CD4-positive, alpha-beta memory T cell (primary cell): ENCODE results near the gene SLC10A6. TPM values are rescaled to one million over a fixed set of nuclear protein-coding genes. Genes with fewer than 3 reads are reported as not detected.
"Not testable (repeated sequence)": the region's sequence is repeated elsewhere in the genome, so short reads cannot be mapped to it uniquely, and the experiment has no call there.

Experiments used
- CTCF ChIA-PET: fragments of 350-600 bp; sonication (Branson Sonifier 250); formaldehyde crosslinking; loops from one replicate; lab custom pipeline; 2021; ENCODE audit warnings: inconsistent platforms; ENCODE audit not compliant: partially characterized antibody; lab: Charles Lee
- POLR2A ChIA-PET: fragments of 350-600 bp; sonication (Branson Sonifier 250); formaldehyde crosslinking; loops from one replicate; lab custom pipeline; 2021; ENCODE audit not compliant: partially characterized antibody; lab: Charles Lee
- DNase-seq, 5 donors: peaks; one replicate each; pipeline versions ENCODE4 v3.0.0 to v3.0.0-alpha.2; 2020 to 2022; ENCODE audit warnings: mixed read lengths in 1 of 5
- H3K27ac ChIP-seq: one replicate; pipeline ENCODE4 v1.7.0; 2013; ENCODE audit warnings: low read depth, low read length
- H3K27me3 ChIP-seq: 2 replicates; pipeline ENCODE4 v1.7.0; 2013; ENCODE audit warnings: mild to moderate bottlenecking, low read length, moderate library complexity; ENCODE audit not compliant: insufficient read depth
- H3K36me3 ChIP-seq: 2 replicates; pipeline ENCODE4 v1.7.0; 2013; ENCODE audit warnings: mild to moderate bottlenecking, low read length, moderate library complexity; ENCODE audit not compliant: insufficient read depth
- H3K4me1 ChIP-seq: 2 replicates; pipeline ENCODE4 v1.7.0; 2013; ENCODE audit warnings: mild to moderate bottlenecking, low read length, moderate library complexity; ENCODE audit not compliant: insufficient read depth
- H3K4me3 ChIP-seq, 2 donors: one replicate each; pipeline ENCODE4 v1.7.0; 2013; ENCODE audit warnings: low read length in 2 of 2, mild to moderate bottlenecking in 1 of 2
- H3K9me3 ChIP-seq, 2 donors: one replicate each; pipeline ENCODE4 v1.7.0; 2013; ENCODE audit warnings: low read length in 2 of 2, control low read depth in 1 of 2; ENCODE audit not compliant: control insufficient read depth in 1 of 2
- H3K27ac Mint-ChIP-seq, 7 donors: one replicate each; pipeline ENCODE4 v1.8.0; 2020 to 2021; ENCODE audit warnings: mixed read lengths in 7 of 7, mild to moderate bottlenecking in 6 of 7, inconsistent platforms in 3 of 7, moderate library complexity in 3 of 7
- H3K27me3 Mint-ChIP-seq, 2 donors: one replicate each; pipeline ENCODE4 v1.8.0; 2020 to 2021; ENCODE audit warnings: mixed read lengths in 2 of 2
- H3K36me3 Mint-ChIP-seq, 2 donors: one replicate each; pipeline ENCODE4 v1.8.0; 2020 to 2021; ENCODE audit warnings: mixed read lengths in 2 of 2, inconsistent platforms in 1 of 2, mild to moderate bottlenecking in 1 of 2
- H3K4me1 Mint-ChIP-seq, 4 donors: one replicate each; pipeline ENCODE4 v1.8.0; 2020 to 2021; ENCODE audit warnings: mixed read lengths in 4 of 4, mild to moderate bottlenecking in 1 of 4
- H3K4me3 Mint-ChIP-seq, 8 donors: one replicate each; pipeline ENCODE4 v1.8.0; 2020 to 2021; ENCODE audit warnings: mixed read lengths in 8 of 8, mild to moderate bottlenecking in 7 of 8, moderate library complexity in 6 of 8, inconsistent platforms in 3 of 8
- H3K9me3 Mint-ChIP-seq, 8 donors: one replicate each; pipeline ENCODE4 v1.8.0; 2020 to 2021; ENCODE audit warnings: mixed read lengths in 8 of 8, mild to moderate bottlenecking in 5 of 8, inconsistent platforms in 3 of 8, moderate library complexity in 1 of 8
- intact Hi-C: fragments of 100-400 bp; cut with micrococcal nuclease; formaldehyde crosslinking; loops from one replicate; pipeline ENCODE4 v1.15.1; 2023
- polyA plus RNA-seq, 2 donors: library from polyadenylated mRNA; unstranded; fragments of 300-500 nt; fragmentation: Illumina TruSeq; gene quantifications; one replicate each; pipeline ENCODE4 v1.2.3, GENCODE V29; 2021
- total RNA-seq, 2 experiments: library from RNA; stranded (reverse); gene quantifications; one replicate each; pipeline ENCODE4 v1.2.3, GENCODE V29; 2021

SLC10A6 gene
- total and polyA plus RNA-seq, 4 experiments from 2014 or later, result not detected

DNA sequence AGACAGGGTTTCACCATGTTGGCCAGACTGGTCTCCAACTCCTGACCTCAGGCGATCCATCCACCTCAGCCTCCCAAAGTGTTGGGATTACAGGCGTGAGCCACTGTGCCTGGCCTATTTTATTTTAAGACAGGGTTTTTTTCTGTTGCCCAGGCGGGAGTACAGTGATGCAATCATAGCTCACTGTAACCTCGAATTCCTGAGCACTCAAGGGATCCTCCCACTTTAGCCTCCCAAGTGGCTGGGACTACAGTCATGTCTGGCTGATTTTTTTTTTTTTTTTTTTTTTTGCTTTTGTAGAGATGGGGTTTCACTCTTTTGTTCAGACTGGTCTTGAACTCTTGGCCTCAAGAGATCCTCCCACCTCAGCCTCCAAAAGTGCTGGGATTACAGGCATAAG lies 26.3 kb upstream of the SLC10A6 start:
- CTCF ChIA-PET, result interaction anchor here (0.7 to 0.9 kb wide), 2 partner anchors 50 to 377 kb away, joined by 3 read pairs; no protein-coding TSS in a partner anchor
- H3K4me3 Mint-ChIP-seq, intact Hi-C loops: not testable (repeated sequence)

DNA sequence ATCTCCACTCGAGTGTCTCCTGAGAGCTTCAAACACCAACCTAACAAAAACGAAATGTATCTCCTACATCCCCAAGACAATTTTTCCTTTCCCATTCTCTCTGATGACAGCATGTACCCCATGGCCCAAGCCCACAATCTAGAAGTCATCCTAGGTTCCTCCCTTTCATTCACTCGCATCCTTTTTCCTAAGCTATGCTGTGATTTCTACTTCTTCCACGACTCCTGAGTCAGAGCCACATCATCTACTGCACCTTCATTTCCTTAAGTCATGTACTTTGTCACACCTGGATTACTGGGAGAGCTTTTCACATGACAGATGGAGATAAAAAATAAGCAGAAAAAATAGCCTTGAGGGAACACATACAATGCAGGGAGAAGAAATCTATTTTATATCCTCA lies 23.0 kb upstream of the SLC10A6 start:
- H3K27me3 ChIP-seq, result no peaks in the 10 kb centered on the region
- H3K27ac Mint-ChIP-seq, result no peak overlapping the region
- intact Hi-C loops, result no loop called here

More for the DNA sequence above, 26.3 kb upstream of the SLC10A6 start:
- H3K27me3 ChIP-seq, H3K27ac ChIP-seq, H3K27me3 Mint-ChIP-seq, H3K4me3 ChIP-seq, H3K9me3 ChIP-seq, DNase-seq, H3K36me3 ChIP-seq, H3K4me1 ChIP-seq, H3K27ac Mint-ChIP-seq, H3K36me3 Mint-ChIP-seq, POLR2A ChIA-PET, H3K4me1 Mint-ChIP-seq: not testable (repeated sequence)
- peaks cover 5 to 28% (median 22%) of the 10 kb centered on the region in 8 donors for H3K9me3 Mint-ChIP-seq

DNA sequence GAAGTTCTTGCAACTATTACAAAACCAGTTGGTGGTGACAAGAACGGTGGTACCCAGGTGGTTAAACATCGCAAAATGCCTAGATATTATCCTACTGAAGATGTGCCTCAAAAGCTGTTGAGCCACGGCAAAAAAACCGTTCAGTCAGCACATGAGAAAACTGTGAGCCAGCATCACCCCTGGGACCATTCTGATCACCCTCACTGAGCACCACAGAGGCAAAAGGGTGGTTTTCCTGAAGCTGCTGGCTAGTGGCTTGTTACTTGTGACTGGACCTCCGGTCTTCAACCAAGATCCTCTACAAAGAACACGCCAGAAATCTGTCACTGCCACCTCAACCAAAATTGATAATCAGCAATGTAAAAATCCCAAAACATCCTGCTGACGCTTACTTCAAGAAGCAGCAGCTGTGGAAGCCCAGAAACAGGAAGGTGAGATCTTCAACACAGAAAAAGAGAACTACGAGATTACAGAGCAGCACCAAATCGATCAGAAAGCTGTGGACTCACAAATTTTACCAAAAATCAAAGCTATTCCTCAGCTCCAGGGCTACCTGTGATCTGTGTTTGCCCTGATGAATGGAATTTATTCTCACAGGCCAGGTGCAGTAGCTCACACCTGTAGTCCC lies 21.4 kb upstream of the SLC10A6 start:
- ChIA-PET POLR2A (no interaction called here), CTCF (interaction anchor here (1.6 kb wide), 1 partner anchor 374 kb away, joined by 5 read pairs; no protein-coding TSS in a partner anchor)
- Histone ChIP-seq H3K4me1 (no peaks in the 10 kb centered on the region), H3K4me3 (no peak overlapping the region), H3K9me3 (no peaks in the 10 kb centered on the region), H3K36me3 (no peaks in the 10 kb centered on the region), H3K27ac (no peak overlapping the region), H3K27me3 (no peaks in the 10 kb centered on the region)
- H3K4me3 Mint-ChIP-seq, result no peak overlapping the region
- intact Hi-C loops, result no loop called here
- no peak for DNase-seq
- no peaks in the 10 kb centered on the region for H3K36me3 Mint-ChIP-seq
- no peaks in the 10 kb centered on the region for H3K4me1 Mint-ChIP-seq
- no peak overlapping the region for H3K27ac Mint-ChIP-seq
- H3K27me3 Mint-ChIP-seq, result peaks cover 0 to 2% of the 10 kb centered on the region in 2 donors
- peaks cover 0 to 4% (median under 1%) of the 10 kb centered on the region in 8 donors for H3K9me3 Mint-ChIP-seq

More for the DNA sequence above, 23.0 kb upstream of the SLC10A6 start:
- H3K9me3 Mint-ChIP-seq, result peaks cover 0 to 5% (median 0%) of the 10 kb centered on the region in 8 donors
- ChIA-PET POLR2A (no interaction called here), CTCF (no interaction called here)
- H3K36me3 Mint-ChIP-seq, result no peaks in the 10 kb centered on the region
- Histone ChIP-seq H3K4me1 (no peaks in the 10 kb centered on the region), H3K27ac (no peak overlapping the region), H3K36me3 (no peaks in the 10 kb centered on the region), H3K9me3 (no peaks in the 10 kb centered on the region), H3K4me3 (no peak overlapping the region)
- peaks cover 0 to 2% of the 10 kb centered on the region in 2 donors for H3K27me3 Mint-ChIP-seq
- no peak overlapping the region for H3K4me3 Mint-ChIP-seq
- no peak for DNase-seq
- H3K4me1 Mint-ChIP-seq, result no peaks in the 10 kb centered on the region

DNA sequence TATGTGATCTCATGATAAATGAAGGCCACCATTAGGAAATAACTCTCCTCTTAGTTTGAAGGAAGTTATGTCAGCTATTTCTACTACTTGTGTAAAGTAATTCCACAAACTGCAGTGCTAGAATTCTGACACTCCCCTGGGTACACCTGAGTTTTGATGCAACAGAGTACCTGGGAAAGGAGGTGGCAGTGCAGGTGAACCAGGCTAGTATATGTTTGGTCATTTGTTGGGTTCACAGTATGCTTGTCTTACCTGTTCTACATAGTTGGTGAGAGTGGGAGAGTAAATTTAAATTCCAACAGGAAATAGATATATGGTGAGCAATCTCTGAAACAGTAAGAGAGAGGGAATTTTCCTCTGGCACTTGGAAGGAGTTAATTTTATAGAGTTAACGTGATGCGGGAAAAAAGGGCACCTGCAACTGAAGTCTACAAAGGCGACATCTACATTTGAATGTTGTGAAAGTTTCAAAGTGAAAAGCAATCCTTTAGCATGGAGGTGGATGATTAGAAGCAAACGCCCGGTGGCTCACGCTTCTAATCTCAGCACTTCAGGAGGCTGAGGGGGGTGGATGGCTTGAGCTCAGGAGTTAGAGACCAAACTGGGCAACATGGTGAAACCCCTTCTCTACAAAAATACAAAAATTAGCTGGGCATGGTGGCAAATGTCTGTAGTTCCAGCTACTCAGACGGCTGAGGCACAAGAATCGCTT lies 8.3 kb upstream of the SLC10A6 start:
- H3K27ac Mint-ChIP-seq, result no peak overlapping the region
- H3K27me3 Mint-ChIP-seq, result no peaks in the 10 kb centered on the region

DNA sequence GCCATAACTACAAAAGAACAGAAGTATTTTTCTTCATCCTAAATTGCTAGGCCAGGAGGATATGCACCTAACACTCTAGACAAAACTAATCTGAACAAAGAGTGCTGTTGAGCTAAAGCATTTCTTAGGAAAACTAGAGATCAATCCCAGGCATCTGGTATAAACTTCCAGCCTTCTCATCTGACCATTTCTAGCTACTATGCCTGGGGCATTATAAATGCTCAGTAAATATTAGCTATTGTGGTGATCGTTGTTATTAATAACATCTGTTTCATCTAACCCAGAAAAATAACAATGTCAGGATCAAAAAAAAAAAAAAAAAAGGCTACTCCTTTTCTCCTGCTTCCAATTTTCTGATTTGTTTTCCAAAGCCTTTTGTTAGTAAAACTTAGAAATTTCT lies 7.7 kb upstream of the SLC10A6 start:
- no peaks in the 10 kb centered on the region for H3K4me1 ChIP-seq
- H3K9me3 Mint-ChIP-seq, result peaks cover 0 to 5% (median 0%) of the 10 kb centered on the region in 8 donors
- no peaks in the 10 kb centered on the region for H3K4me1 Mint-ChIP-seq
- H3K27me3 Mint-ChIP-seq, result no peaks in the 10 kb centered on the region
- H3K4me3 Mint-ChIP-seq, result no peak overlapping the region
- no peak overlapping the region for H3K27ac ChIP-seq
- H3K27ac Mint-ChIP-seq, result no peak overlapping the region
- DNase-seq, result no peak
- H3K9me3 ChIP-seq, result no peaks in the 10 kb centered on the region
- peaks cover 0 to 4% of the 10 kb centered on the region in 2 donors for H3K36me3 Mint-ChIP-seq
- H3K36me3 ChIP-seq, result no peaks in the 10 kb centered on the region
- H3K27me3 ChIP-seq, result no peaks in the 10 kb centered on the region
- intact Hi-C loops, result no loop called here
- ChIA-PET CTCF (no interaction called here), POLR2A (no interaction called here)
- no peak overlapping the region for H3K4me3 ChIP-seq

More for the DNA sequence above, 8.3 kb upstream of the SLC10A6 start:
- Mint-ChIP-seq H3K4me3 (no peak overlapping the region), H3K9me3 (peaks cover 0 to 5% (median 0%) of the 10 kb centered on the region in 8 donors), H3K4me1 (no peaks in the 10 kb centered on the region), H3K36me3 (peaks cover 0 to 4% of the 10 kb centered on the region in 2 donors)
- no peaks in the 10 kb centered on the region for H3K36me3 ChIP-seq
- H3K4me1 ChIP-seq, result no peaks in the 10 kb centered on the region
- no peaks in the 10 kb centered on the region for H3K9me3 ChIP-seq
- H3K4me3 ChIP-seq, result no peak overlapping the region
- no peak for DNase-seq
- no peaks in the 10 kb centered on the region for H3K27me3 ChIP-seq
- POLR2A ChIA-PET, result no interaction called here
- CTCF ChIA-PET, result interaction anchor here (0.8 kb wide), 1 partner anchor 22 kb away, joined by 3 read pairs; no protein-coding TSS in a partner anchor
- no peak overlapping the region for H3K27ac ChIP-seq
- intact Hi-C loops, result no loop called here

DNA sequence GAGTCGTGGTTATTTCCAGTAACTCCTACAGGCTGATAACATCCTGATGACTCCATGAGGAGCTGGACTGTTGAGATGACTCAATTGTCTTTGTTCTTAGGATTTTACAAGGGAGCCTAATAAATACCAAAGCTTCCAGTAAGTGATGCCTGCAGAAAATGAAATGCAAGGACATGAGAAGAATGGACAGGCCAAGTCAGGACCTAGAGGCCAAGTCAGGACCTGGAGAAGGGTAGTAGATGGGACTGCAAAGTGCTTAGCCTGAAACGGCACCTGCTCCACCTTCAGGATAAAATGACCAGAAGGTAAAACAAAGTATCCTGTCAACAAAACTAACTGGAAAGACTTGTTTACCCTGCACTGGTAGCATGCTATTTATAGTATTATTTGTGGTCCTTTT lies 6.4 kb upstream of the SLC10A6 start:
- Mint-ChIP-seq H3K9me3 (no peaks in the 10 kb centered on the region), H3K4me1 (peaks cover 0 to 1% (median 0%) of the 10 kb centered on the region in 4 donors), H3K36me3 (peaks cover 0 to 4% of the 10 kb centered on the region in 2 donors), H3K27me3 (peaks cover 0 to 1% of the 10 kb centered on the region in 2 donors), H3K4me3 (no peak overlapping the region), H3K27ac (no peak overlapping the region)
- Histone ChIP-seq H3K4me1 (no peaks in the 10 kb centered on the region), H3K27ac (no peak overlapping the region), H3K9me3 (no peaks in the 10 kb centered on the region), H3K27me3 (no peaks in the 10 kb centered on the region), H3K36me3 (no peaks in the 10 kb centered on the region), H3K4me3 (no peak overlapping the region)
- intact Hi-C loops, result no loop called here
- POLR2A ChIA-PET, result no interaction called here
- no peak for DNase-seq
- CTCF ChIA-PET, result interaction anchor here (1.0 kb wide), 1 partner anchor 14 kb away, joined by 3 read pairs; no protein-coding TSS in a partner anchor

DNA sequence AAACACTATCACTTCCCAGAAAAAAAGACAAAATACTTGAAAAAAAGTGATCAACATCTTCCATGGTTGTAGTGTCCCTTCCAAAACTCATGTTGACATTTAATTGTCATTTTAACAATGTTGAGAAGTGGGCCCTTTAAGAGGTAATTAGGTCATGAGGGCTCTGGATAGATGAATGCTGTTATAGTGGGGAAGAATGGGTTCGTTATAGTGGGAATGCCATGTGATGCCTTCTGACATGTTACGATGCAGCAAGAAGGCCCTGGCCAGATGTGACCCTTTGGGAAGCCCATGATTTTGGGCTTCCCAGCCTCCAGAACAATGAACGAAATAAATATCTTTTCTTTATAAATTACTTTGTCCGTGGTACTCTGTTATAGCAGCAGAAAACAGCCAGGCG lies 4.0 kb upstream of the SLC10A6 start:
- H3K36me3 ChIP-seq, result no peaks in the 10 kb centered on the region
- H3K4me3 ChIP-seq, result no peak overlapping the region
- H3K9me3 ChIP-seq, result no peaks in the 10 kb centered on the region
- CTCF ChIA-PET, result no interaction called here
- Mint-ChIP-seq H3K4me3 (no peak overlapping the region), H3K4me1 (peaks cover 0 to 1% (median 0%) of the 10 kb centered on the region in 4 donors), H3K27me3 (peaks cover 1 to 7% of the 10 kb centered on the region in 2 donors), H3K9me3 (peaks cover 0 to 2% (median 0%) of the 10 kb centered on the region in 8 donors), H3K27ac (no peak overlapping the region), H3K36me3 (no peaks in the 10 kb centered on the region)
- H3K27me3 ChIP-seq, result peaks cover 3% of the 10 kb centered on the region
- POLR2A ChIA-PET, result no interaction called here
- DNase-seq, result no peak
- H3K27ac ChIP-seq, result no peak overlapping the region
- H3K4me1 ChIP-seq, result no peaks in the 10 kb centered on the region
- intact Hi-C loops, result no loop called here
